GM23338 (cell line): ENCODE results near the gene CRISPLD2. TPM values are rescaled to one million over a fixed set of nuclear protein-coding genes. Genes with fewer than 3 reads are reported as not detected.

Experiments
- ATAC-seq: fragments of 200-7000 bp; cut with Tn5 transposase; 3 replicates; pipeline ENCODE4 v1.9.1; 2020
- DNase-seq: peaks from one replicate; pipeline ENCODE4 v3.0.0-alpha.2; 2015; ENCODE audit warnings: low spot score
- H2AFZ ChIP-seq: fragments of 200-600 bp; sonication (generic); 2 replicates; pipeline ENCODE4 v1.8.0; 2016; ENCODE audit warnings: antibody characterized with exemption, mild to moderate bottlenecking, moderate library complexity
- H3F3A ChIP-seq: fragments of 200-600 bp; sonication (generic); replicated peaks from 2 replicates; pipeline ENCODE4 v1.8.0; 2017; ENCODE audit warnings: antibody characterized with exemption, mixed run types, low read depth
- H3K27ac ChIP-seq: fragments of 200-600 bp; sonication (generic); 2 replicates; pipeline ENCODE4 v1.6.1; 2016; ENCODE audit warnings: low read depth
- H3K27me3 ChIP-seq: fragments of 200-600 bp; sonication (generic); 2 replicates; pipeline ENCODE4 v1.8.0; 2016; ENCODE audit warnings: mild to moderate bottlenecking, mixed run types, moderate library complexity; ENCODE audit not compliant: insufficient read depth
- H3K36me3 ChIP-seq: fragments of 200-600 bp; sonication (generic); 2 replicates; pipeline ENCODE4 v1.8.0; 2016; ENCODE audit warnings: mild to moderate bottlenecking; ENCODE audit not compliant: insufficient read depth
- H3K4me1 ChIP-seq: fragments of 200-600 bp; sonication (generic); 2 replicates; pipeline ENCODE4 v1.8.0; 2016; ENCODE audit warnings: mild to moderate bottlenecking, moderate library complexity; ENCODE audit not compliant: insufficient read depth
- H3K4me2 ChIP-seq: fragments of 200-600 bp; sonication (generic); 2 replicates; pipeline ENCODE4 v1.7.1; 2017; ENCODE audit warnings: mixed run types
- H3K4me3 ChIP-seq: fragments of 200-600 bp; sonication (generic); 2 replicates; pipeline ENCODE4 v1.6.1; 2016; ENCODE audit warnings: mixed run types
- H3K79me2 ChIP-seq: fragments of 200-600 bp; sonication (generic); replicated peaks from 2 replicates; pipeline ENCODE4 v1.8.0; 2017; ENCODE audit warnings: mild to moderate bottlenecking; ENCODE audit not compliant: insufficient read depth
- H3K9me2 ChIP-seq: fragments of 200-600 bp; sonication (generic); 2 replicates; pipeline ENCODE4 v1.8.0; 2017; ENCODE audit not compliant: insufficient read depth
- H4K20me1 ChIP-seq: fragments of 200-600 bp; sonication (generic); replicated peaks from 2 replicates; pipeline ENCODE4 v1.8.0; 2017; ENCODE audit warnings: mild to moderate bottlenecking; ENCODE audit not compliant: insufficient read depth
- H3K27ac Mint-ChIP-seq: 2 replicates; pipeline ENCODE4 v1.8.0; 2020; ENCODE audit warnings: inconsistent platforms, mild to moderate bottlenecking, moderate library complexity, mixed read lengths
- H3K27me3 Mint-ChIP-seq: 3 replicates; pipeline ENCODE4 v1.8.0; 2022; ENCODE audit warnings: low read depth, mild to moderate bottlenecking, moderate library complexity, mixed read lengths, inconsistent platforms; ENCODE audit not compliant: insufficient read depth, poor library complexity
- H3K36me3 Mint-ChIP-seq: 3 replicates; pipeline ENCODE4 v1.8.0; 2021; ENCODE audit warnings: low read depth, mild to moderate bottlenecking, inconsistent platforms, moderate library complexity, mixed read lengths
- H3K4me1 Mint-ChIP-seq: 3 replicates; pipeline ENCODE4 v1.8.0; 2020; ENCODE audit warnings: mild to moderate bottlenecking, inconsistent platforms, mixed read lengths
- H3K4me3 Mint-ChIP-seq: 3 replicates; pipeline ENCODE4 v1.8.0; 2021; ENCODE audit warnings: moderate library complexity, mild to moderate bottlenecking, inconsistent platforms, mixed read lengths
- H3K9me3 Mint-ChIP-seq: 3 replicates; pipeline ENCODE4 v1.8.0; 2020; ENCODE audit warnings: moderate library complexity, mild to moderate bottlenecking, inconsistent platforms, mixed read lengths
- CREB1 ChIP-seq: fragments of 250-450 bp; sonication (Bioruptor Pico); IDR thresholded peaks from 2 replicates; pipeline ENCODE4 v1.5.0; 2020; ENCODE audit warnings: low read depth, mild to moderate bottlenecking, moderate library complexity
- ETS1 ChIP-seq: IDR thresholded peaks from 2 replicates; pipeline ENCODE4 v1.6.1; 2016; ENCODE audit warnings: antibody characterized with exemption
- EZH2 ChIP-seq: fragments of 200-600 bp; sonication (generic); IDR thresholded peaks from one replicate; pipeline ENCODE4 v1.8.0; 2017; ENCODE audit warnings: antibody characterized with exemption, mild to moderate bottlenecking, low read depth; ENCODE audit not compliant: unreplicated experiment
- EZH2phosphoT487 ChIP-seq: fragments of 200-600 bp; sonication (generic); IDR thresholded peaks from one replicate; pipeline ENCODE4 v1.8.1; 2018; ENCODE audit warnings: antibody characterized with exemption; ENCODE audit not compliant: unreplicated experiment
- POLR2AphosphoS5 ChIP-seq: IDR thresholded peaks from 2 replicates; pipeline ENCODE4 v1.6.1; 2016; ENCODE audit warnings: antibody characterized with exemption, low read depth
- REST ChIP-seq: IDR thresholded peaks from one replicate; pipeline ENCODE4 v1.6.1; 2018; ENCODE audit warnings: antibody characterized with exemption; ENCODE audit not compliant: unreplicated experiment
- STAT1 ChIP-seq: IDR thresholded peaks from one replicate; pipeline ENCODE4 v1.6.1; 2016; ENCODE audit warnings: antibody characterized with exemption; ENCODE audit not compliant: unreplicated experiment
- ZNF462 ChIP-seq: fragments of 250-450 bp; sonication (Bioruptor Pico); IDR thresholded peaks from 2 replicates; pipeline ENCODE4 v1.5.0; 2020; ENCODE audit warnings: mild to moderate bottlenecking, moderate library complexity
- polyA plus RNA-seq: library from polyadenylated mRNA; unstranded; fragments of >200 nt; fragmentation: Nextera tagmentation; extraction: Ambion mirVana; gene quantifications from 2 replicates; pipeline ENCODE4 v1.2.1, GENCODE V29; 2016
- total RNA-seq: library from RNA; depleted of rRNA; stranded (reverse); fragments of >200 nt; shearing (Covaris generic); gene quantifications from 2 replicates; pipeline ENCODE4 v1.2.3, GENCODE V29; 2014
- TF ChIP-seq, protein P1 (sequence below), 2 experiments: fragments of 200-600 bp in 1 of 2; sonication (generic) in 1 of 2; conservative IDR thresholded peaks; 2 replicates each; pipeline versions ENCODE4 v1.5.1 to v1.6.1; 2016 to 2017; ENCODE audit warnings: antibody characterized with exemption in 2 of 2, low read depth in 2 of 2, mild to moderate bottlenecking in 2 of 2, moderate library complexity in 1 of 2

The CRISPLD2 gene
- total and polyA plus RNA-seq, 2 experiments from 2014 or later: 2.6 to 8.3 TPM

DNA sequence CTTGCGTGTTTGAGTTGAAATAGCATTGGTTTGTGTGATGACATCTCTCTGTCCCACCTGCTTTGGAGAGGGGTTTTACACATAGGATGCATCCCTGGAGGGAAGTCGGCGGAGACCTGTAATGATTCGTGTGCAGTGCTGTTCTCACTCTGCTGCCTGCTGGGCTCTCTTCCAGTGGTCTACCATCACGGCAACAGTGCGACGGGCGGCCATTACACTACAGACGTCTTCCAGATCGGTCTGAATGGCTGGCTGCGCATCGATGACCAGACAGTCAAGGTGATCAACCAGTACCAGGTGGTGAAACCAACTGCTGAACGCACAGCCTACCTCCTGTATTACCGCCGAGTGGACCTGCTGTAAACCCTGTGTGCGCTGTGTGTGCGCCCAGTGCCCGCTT, 41.1 kb upstream of the CRISPLD2 start:
- Histone ChIP-seq H3K4me1 (no peaks in the 10 kb centered on the region), H3K4me3 (no peak overlapping the region), H3K4me2 (no peak overlapping the region), H3K27me3 (no peaks in the 10 kb centered on the region), H3K36me3 (peaks cover 45% of the 10 kb centered on the region), H4K20me1 (peaks cover 4% of the 10 kb centered on the region; the same call in 1 of the 2 replicates), H3K9me2 (no peaks in the 10 kb centered on the region), H2AFZ (no peak overlapping the region), H3K27ac (no peak overlapping the region), H3F3A (peaks cover 22% of the 10 kb centered on the region), H3K79me2 (no peaks in the 10 kb centered on the region; the same call in 1 of the 2 replicates)
- no peak for ATAC-seq
- no peak for DNase-seq
- Mint-ChIP-seq H3K4me3 (no peak overlapping the region), H3K4me1 (no peaks in the 10 kb centered on the region), H3K36me3 (peaks cover 69% of the 10 kb centered on the region), H3K27me3 (no peaks in the 10 kb centered on the region), H3K9me3 (no peaks in the 10 kb centered on the region), H3K27ac (no peak overlapping the region)
- TF ChIP-seq CREB1 (CRISPR knock-in tag): no peak
- no peak for TF ChIP-seq REST
- TF ChIP-seq, protein P1, sequence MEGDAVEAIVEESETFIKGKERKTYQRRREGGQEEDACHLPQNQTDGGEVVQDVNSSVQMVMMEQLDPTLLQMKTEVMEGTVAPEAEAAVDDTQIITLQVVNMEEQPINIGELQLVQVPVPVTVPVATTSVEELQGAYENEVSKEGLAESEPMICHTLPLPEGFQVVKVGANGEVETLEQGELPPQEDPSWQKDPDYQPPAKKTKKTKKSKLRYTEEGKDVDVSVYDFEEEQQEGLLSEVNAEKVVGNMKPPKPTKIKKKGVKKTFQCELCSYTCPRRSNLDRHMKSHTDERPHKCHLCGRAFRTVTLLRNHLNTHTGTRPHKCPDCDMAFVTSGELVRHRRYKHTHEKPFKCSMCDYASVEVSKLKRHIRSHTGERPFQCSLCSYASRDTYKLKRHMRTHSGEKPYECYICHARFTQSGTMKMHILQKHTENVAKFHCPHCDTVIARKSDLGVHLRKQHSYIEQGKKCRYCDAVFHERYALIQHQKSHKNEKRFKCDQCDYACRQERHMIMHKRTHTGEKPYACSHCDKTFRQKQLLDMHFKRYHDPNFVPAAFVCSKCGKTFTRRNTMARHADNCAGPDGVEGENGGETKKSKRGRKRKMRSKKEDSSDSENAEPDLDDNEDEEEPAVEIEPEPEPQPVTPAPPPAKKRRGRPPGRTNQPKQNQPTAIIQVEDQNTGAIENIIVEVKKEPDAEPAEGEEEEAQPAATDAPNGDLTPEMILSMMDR (conservative IDR thresholded peaks at IDR 0.05; ENCODE audit: low read depth in 2 of 2): no peak
- TF ChIP-seq EZH2: no peak
- TF ChIP-seq STAT1: no peak
- no peak for TF ChIP-seq POLR2AphosphoS5
- TF ChIP-seq ETS1: no peak
- TF ChIP-seq ZNF462: no peak
- TF ChIP-seq EZH2phosphoT487: no peak
